BE2C (cell line): ENCODE measurements around the gene MTFMT.

Source experiments
- DNase-seq: peaks from one replicate; pipeline ENCODE4 v3.0.0-alpha.2; 2020
- H3K27me3 ChIP-seq: fragments of 250-450 bp; sonication (Bioruptor Pico); 2 replicates; pipeline ENCODE4 v1.5.1; 2020; ENCODE audit warnings: mild to moderate bottlenecking
- H3K36me3 ChIP-seq: fragments of 250-450 bp; sonication (Bioruptor Pico); 2 replicates; pipeline ENCODE4 v1.5.1; 2020; ENCODE audit warnings: mild to moderate bottlenecking
- H3K4me1 ChIP-seq: fragments of 250-450 bp; sonication (Bioruptor Pico); 2 replicates; pipeline ENCODE4 v1.5.1; 2020
- H3K4me3 ChIP-seq: 2 replicates; pipeline ENCODE4 v1.5.1; 2011; ENCODE audit warnings: low read depth, low read length
- H3K9me3 ChIP-seq: fragments of 250-450 bp; sonication (Bioruptor Pico); 2 replicates; pipeline ENCODE4 v1.5.1; 2020
- TF ChIP-seq, protein P1 (sequence below): IDR thresholded peaks from 2 replicates; pipeline ENCODE4 v1.5.1; 2012; ENCODE audit warnings: mild to moderate bottlenecking, low read depth, low read length

The MTFMT gene

GRCh38 chr15:64979252-64979710 is 50.2 kb downstream of the MTFMT start:
- no peaks in the 10 kb centered on the region for H3K27me3 ChIP-seq
- no peak overlapping the region for H3K4me3 ChIP-seq
- peaks cover 35% of the 10 kb centered on the region for H3K36me3 ChIP-seq
- H3K4me1 ChIP-seq = no peaks in the 10 kb centered on the region
- DNase-seq = no peak
- no peaks in the 10 kb centered on the region for H3K9me3 ChIP-seq
- TF ChIP-seq, protein P1, sequence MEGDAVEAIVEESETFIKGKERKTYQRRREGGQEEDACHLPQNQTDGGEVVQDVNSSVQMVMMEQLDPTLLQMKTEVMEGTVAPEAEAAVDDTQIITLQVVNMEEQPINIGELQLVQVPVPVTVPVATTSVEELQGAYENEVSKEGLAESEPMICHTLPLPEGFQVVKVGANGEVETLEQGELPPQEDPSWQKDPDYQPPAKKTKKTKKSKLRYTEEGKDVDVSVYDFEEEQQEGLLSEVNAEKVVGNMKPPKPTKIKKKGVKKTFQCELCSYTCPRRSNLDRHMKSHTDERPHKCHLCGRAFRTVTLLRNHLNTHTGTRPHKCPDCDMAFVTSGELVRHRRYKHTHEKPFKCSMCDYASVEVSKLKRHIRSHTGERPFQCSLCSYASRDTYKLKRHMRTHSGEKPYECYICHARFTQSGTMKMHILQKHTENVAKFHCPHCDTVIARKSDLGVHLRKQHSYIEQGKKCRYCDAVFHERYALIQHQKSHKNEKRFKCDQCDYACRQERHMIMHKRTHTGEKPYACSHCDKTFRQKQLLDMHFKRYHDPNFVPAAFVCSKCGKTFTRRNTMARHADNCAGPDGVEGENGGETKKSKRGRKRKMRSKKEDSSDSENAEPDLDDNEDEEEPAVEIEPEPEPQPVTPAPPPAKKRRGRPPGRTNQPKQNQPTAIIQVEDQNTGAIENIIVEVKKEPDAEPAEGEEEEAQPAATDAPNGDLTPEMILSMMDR = no peak

DNA sequence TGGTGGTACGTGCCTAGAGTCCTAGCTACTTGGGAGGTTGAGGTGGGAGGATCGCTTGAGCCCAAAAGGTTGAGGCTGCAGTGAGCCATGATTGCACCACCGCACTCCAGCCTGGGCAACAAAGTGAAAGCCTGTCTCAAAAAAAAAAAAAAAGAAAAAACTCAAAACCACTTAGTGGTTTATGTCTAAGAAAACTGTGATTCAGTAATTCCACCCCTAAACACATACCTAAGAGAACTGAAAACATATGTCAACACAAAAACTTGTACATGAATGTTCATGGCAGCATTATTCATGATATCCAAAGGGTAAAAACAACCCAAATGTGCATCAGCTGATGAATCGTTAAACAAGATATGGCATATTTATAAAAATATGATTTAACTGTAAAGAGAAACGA is 54.0 kb downstream of the MTFMT start:
- TF ChIP-seq, protein P1 = no peak
- Histone ChIP-seq H3K9me3 (no peaks in the 10 kb centered on the region), H3K4me1 (no peaks in the 10 kb centered on the region), H3K4me3 (no peak overlapping the region), H3K36me3 (peaks cover 57% of the 10 kb centered on the region), H3K27me3 (no peaks in the 10 kb centered on the region)
- DNase-seq = no peak

GRCh38 chr15:64970698-64971097 is 58.7 kb downstream of the MTFMT start:
- TF ChIP-seq, protein P1 = no peak
- Histone ChIP-seq H3K4me1 (no peaks in the 10 kb centered on the region), H3K9me3 (no peaks in the 10 kb centered on the region), H3K27me3 (no peaks in the 10 kb centered on the region), H3K4me3 (no peak overlapping the region), H3K36me3 (peaks cover 53% of the 10 kb centered on the region)
- no peak for DNase-seq

DNA sequence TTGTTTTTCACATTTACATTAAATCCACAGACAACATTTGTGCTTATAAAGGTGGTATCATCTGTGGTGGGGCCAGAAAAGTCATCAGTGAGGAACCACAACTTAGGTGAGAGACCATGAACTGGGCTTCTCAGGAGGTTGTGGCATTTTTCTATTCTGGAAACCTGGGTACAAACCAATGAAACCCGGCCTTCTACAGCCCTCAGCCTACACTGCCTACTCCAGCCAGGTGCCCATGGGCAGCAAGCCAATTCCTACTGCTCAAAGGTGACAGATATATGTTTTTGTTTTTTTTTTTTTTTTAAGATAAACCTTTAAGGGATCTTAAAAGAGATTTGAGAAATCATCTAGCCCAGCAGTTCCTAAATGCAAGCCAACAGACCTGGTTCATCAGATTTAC is 60.0 kb downstream of the MTFMT start:
- Histone ChIP-seq H3K4me3 (no peak overlapping the region), H3K27me3 (no peaks in the 10 kb centered on the region), H3K36me3 (peaks cover 57% of the 10 kb centered on the region), H3K9me3 (no peaks in the 10 kb centered on the region), H3K4me1 (no peaks in the 10 kb centered on the region)
- TF ChIP-seq, protein P1 = no peak
- DNase-seq = no peak

GRCh38 chr15:64961013-64961412 is 68.4 kb downstream of the MTFMT start:
- TF ChIP-seq, protein P1 = no peak; the same call in 1 of the 2 replicates
- H3K4me1 ChIP-seq = no peaks in the 10 kb centered on the region
- H3K4me3 ChIP-seq = no peak overlapping the region
- peaks cover 54% of the 10 kb centered on the region for H3K36me3 ChIP-seq
- H3K9me3 ChIP-seq = no peaks in the 10 kb centered on the region
- no peak for DNase-seq
- no peaks in the 10 kb centered on the region for H3K27me3 ChIP-seq

DNA sequence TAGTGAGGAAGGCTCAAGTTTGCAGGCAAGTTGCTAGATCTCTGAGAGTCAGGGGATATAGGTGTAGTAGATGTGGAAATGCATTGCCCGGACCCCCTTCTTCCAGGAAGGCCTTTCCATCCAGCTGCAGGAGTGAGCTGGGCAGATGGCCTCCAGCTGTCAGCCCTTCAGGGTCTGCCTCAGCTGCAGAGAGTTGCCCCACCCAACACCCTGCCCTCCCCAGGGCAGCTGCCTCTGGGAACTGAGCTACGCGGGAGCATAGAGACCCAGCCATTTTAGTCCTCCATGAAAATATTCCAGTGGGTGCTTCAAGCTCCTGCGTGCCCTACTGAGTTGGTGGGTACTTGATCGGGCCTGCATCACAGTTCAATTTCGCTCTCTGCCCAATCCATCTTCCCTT is 69.3 kb downstream of the MTFMT start:
- Histone ChIP-seq H3K4me3 (no peak overlapping the region), H3K9me3 (no peaks in the 10 kb centered on the region), H3K36me3 (peaks cover 59% of the 10 kb centered on the region), H3K4me1 (no peaks in the 10 kb centered on the region), H3K27me3 (no peaks in the 10 kb centered on the region)
- TF ChIP-seq, protein P1 = no peak
- DNase-seq = no peak
